HepG2 (cell line): ENCODE measurements around the gene LBX2. TPM values are rescaled to one million over a fixed set of nuclear protein-coding genes. Genes with fewer than 3 reads are reported as not detected.

Experiments used
- CCAR2 ChIP-seq: fragments of 200-400 bp; formaldehyde crosslinking; optimal IDR thresholded peaks from 2 replicates; pipeline ENCODE3; 2018; ENCODE audit warnings: low read depth, mild to moderate bottlenecking, low read length, moderate library complexity
- MAFF ChIP-seq: IDR thresholded peaks from 2 replicates; pipeline ENCODE4 v1.6.1; 2011; ENCODE audit warnings: low read depth, low read length, improper control_type of control experiment
- NFE2L1 ChIP-seq: sonication (generic); formaldehyde crosslinking; IDR thresholded peaks from 2 replicates; pipeline ENCODE4 v1.4.0; 2020; ENCODE audit warnings: missing genetic modification reagents, mild to moderate bottlenecking, borderline replicate concordance
- PAX8 ChIP-seq: sonication (generic); formaldehyde crosslinking; IDR thresholded peaks from 2 replicates; pipeline ENCODE4 v1.8.0; 2022; ENCODE audit warnings: mild to moderate bottlenecking, missing genetic modification reagents, borderline replicate concordance
- SP2 ChIP-seq: sonication (generic); formaldehyde crosslinking; IDR thresholded peaks from 2 replicates; pipeline ENCODE4 v1.5.1; 2020; ENCODE audit warnings: mild to moderate bottlenecking, missing genetic modification reagents
- ZEB1 ChIP-seq: IDR thresholded peaks from 2 replicates; pipeline ENCODE4 v1.6.1; 2012; ENCODE audit warnings: mild to moderate bottlenecking, low read depth, inconsistent platforms; ENCODE audit not compliant: insufficient replicate concordance
- ZNF577 ChIP-seq: sonication (generic); formaldehyde crosslinking; IDR thresholded peaks from 2 replicates; pipeline ENCODE4 v1.4.0; 2020; ENCODE audit warnings: mild to moderate bottlenecking, low read depth, missing genetic modification reagents, borderline replicate concordance
- polyA plus RNA-seq, 8 experiments: library from polyadenylated mRNA; depleted of rRNA in 3 of 8; stranded (reverse) in 7 of 8; unstranded in 1 of 8; fragments of >200 nt; fragmentation: Illumina TruSeq in 4 of 8; extraction: Trizol in 4 of 8; gene quantifications; 2 replicates each; pipeline versions ENCODE4 v1.2.1 to v1.2.3, GENCODE V29; 2011 to 2016; ENCODE audit warnings: low read depth in 4 of 8, missing spikeins in 1 of 8, mixed read lengths in 1 of 8; ENCODE audit not compliant: insufficient read depth in 1 of 8
- total RNA-seq, 5 experiments: library from RNA; depleted of rRNA; stranded (reverse); fragments of >200 nt; fragmentation: Illumina TruSeq; extraction: Trizol; gene quantifications; 2 replicates each; pipeline ENCODE4 v1.2.3, GENCODE V29; 2016; ENCODE audit warnings: low read depth in 1 of 5
- TF ChIP-seq, protein P1 (sequence below): sonication (generic); formaldehyde crosslinking; IDR thresholded peaks from 2 replicates; pipeline ENCODE4 v1.4.0; 2020; ENCODE audit warnings: mild to moderate bottlenecking, missing genetic modification reagents
- TF ChIP-seq, protein P2 (sequence below): sonication (generic); formaldehyde crosslinking; IDR thresholded peaks from 2 replicates; pipeline ENCODE4 v1.5.1; 2020; ENCODE audit warnings: missing genetic modification reagents, mild to moderate bottlenecking, borderline replicate concordance
- TF ChIP-seq, protein P3 (sequence below): sonication (generic); formaldehyde crosslinking; IDR thresholded peaks from 2 replicates; pipeline ENCODE4 v1.4.0; 2020; ENCODE audit warnings: missing genetic modification reagents
- TF ChIP-seq, protein P4 (sequence below): sonication (generic); formaldehyde crosslinking; IDR thresholded peaks from 2 replicates; pipeline ENCODE4 v1.8.1; 2023; ENCODE audit warnings: missing genetic modification reagents, inconsistent platforms, borderline replicate concordance

LBX2 gene
- total and polyA plus RNA-seq, 2 of the 13 experiments (the other 11 are each of a cell fraction or from before 2014, with no cell fraction given), result 6.4 to 8.1 TPM

DNA sequence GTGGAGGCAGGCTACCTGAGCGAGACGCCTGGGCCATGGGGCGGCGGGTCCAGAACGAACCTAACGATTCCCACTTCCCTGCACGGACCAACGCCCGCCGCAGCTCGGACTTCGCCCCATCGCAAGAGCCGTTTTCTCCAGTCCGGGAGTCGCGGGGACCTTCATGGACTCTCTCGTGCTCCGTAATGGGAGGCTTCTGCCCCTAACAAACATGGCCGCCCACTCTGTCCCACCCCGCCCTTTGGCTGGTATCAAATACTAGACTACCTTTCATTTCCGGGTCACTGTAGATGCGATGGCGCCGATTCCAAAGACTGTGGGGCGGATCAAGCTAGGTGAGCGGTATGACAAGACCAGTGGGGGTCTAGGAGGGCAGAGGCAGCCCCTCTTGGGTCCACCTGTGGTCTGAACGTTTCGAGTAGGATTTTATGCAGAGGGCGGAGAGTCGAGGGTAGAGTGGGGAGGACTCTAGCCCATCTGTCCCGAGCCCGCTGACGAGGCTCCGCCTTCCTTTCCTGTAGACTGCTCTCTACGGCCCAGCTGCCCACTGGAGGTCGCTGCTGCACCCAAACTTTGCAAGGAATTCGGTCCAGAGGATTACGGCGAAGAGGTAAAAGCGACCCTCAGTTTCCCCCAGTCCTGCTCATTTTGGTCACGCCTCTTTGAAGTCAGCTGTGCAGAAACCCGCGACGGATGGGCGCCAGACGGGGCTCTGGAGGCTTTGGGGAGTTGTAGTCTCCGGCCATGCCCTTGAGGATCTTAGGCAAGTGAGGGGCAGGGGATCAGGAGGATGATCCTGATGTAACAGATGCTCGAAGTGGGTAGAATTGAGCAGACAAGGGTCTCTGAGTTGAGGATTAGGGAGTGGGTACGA is 16.4 kb downstream of the LBX2 start, which contains the start of the genes CCDC142 and TTC31 (continued):
- TF ChIP-seq, protein P1, sequence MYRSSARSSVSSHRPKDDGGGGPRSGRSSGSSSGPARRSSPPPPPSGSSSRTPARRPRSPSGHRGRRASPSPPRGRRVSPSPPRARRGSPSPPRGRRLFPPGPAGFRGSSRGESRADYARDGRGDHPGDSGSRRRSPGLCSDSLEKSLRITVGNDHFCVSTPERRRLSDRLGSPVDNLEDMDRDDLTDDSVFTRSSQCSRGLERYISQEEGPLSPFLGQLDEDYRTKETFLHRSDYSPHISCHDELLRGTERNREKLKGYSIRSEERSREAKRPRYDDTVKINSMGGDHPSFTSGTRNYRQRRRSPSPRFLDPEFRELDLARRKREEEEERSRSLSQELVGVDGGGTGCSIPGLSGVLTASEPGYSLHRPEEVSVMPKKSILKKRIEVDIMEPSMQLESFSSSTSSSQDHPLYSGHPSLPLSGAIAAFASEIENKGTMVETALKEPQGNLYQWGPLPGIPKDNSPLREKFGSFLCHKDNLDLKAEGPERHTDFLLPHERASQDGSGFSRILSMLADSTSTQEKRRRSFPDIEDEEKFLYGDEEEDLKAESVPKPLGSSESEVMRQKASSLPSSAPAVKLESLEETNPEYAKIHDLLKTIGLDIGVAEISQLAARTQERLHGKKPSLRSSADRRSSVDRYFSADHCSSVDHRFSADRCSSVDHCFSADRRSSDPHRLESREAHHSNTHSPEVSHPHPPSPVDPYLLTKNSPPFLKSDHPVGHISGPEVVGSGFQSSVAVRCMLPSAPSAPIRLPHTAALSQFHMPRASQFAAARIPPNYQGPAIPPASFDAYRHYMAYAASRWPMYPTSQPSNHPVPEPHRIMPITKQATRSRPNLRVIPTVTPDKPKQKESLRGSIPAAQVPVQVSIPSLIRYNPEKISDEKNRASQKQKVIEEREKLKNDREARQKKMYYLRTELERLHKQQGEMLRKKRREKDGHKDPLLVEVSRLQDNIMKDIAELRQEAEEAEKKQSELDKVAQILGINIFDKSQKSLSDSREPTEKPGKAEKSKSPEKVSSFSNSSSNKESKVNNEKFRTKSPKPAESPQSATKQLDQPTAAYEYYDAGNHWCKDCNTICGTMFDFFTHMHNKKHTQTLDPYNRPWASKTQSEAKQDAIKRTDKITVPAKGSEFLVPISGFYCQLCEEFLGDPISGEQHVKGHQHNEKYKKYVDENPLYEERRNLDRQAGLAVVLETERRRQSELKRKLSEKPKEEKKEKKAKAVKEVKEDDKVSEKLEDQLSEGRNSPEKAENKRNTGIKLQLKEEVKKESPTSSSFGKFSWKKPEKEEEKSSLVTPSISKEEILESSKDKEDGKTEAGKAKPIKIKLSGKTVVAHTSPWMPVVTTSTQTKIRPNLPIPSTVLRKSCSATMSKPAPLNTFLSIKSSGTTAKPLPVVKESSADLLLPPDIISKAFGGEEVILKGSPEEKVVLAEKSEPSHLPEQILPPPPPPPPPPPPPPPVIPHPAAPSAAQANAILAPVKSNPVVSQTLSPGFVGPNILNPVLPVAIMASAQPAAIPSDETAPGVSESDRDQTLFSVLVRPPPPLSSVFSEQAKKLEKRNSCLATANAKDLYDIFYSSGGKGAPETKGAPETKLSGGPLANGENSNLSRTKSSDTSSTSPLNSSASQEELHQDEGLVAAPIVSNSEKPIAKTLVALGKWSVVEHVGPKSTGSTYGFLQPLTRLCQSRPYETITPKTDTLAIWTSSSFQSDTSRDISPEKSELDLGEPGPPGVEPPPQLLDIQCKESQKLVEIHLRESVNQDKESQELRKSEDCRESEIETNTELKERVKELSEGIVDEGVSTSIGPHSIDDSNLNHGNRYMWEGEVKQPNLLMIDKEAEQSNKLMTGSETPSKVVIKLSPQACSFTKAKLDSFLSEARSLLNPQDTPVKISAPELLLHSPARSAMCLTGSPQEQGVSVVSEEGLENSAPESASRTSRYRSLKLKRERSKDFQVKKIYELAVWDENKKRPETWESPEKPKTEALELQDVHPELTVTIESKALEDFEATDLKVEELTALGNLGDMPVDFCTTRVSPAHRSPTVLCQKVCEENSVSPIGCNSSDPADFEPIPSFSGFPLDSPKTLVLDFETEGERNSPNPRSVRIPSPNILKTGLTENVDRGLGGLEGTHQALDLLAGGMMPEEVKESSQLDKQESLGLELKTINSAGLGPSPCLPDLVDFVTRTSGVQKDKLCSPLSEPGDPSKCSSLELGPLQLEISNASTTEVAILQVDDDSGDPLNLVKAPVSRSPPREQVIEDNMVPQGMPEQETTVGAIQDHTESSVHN, result no peak; the same call in 1 of the 2 replicates
- TF ChIP-seq ZEB1, result peak; percentile 33
- TF ChIP-seq NFE2L1 (CRISPR knock-in tag), result peak; percentile 57; the same call in 1 of the 2 replicates
- TF ChIP-seq ZNF577, result no peak
- TF ChIP-seq, protein P2, sequence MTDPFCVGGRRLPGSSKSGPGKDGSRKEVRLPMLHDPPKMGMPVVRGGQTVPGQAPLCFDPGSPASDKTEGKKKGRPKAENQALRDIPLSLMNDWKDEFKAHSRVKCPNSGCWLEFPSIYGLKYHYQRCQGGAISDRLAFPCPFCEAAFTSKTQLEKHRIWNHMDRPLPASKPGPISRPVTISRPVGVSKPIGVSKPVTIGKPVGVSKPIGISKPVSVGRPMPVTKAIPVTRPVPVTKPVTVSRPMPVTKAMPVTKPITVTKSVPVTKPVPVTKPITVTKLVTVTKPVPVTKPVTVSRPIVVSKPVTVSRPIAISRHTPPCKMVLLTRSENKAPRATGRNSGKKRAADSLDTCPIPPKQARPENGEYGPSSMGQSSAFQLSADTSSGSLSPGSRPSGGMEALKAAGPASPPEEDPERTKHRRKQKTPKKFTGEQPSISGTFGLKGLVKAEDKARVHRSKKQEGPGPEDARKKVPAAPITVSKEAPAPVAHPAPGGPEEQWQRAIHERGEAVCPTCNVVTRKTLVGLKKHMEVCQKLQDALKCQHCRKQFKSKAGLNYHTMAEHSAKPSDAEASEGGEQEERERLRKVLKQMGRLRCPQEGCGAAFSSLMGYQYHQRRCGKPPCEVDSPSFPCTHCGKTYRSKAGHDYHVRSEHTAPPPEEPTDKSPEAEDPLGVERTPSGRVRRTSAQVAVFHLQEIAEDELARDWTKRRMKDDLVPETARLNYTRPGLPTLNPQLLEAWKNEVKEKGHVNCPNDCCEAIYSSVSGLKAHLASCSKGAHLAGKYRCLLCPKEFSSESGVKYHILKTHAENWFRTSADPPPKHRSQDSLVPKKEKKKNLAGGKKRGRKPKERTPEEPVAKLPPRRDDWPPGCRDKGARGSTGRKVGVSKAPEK (CRISPR knock-in tag), result no peak
- TF ChIP-seq SP2, result peak; percentile 67
- TF ChIP-seq, protein P3, sequence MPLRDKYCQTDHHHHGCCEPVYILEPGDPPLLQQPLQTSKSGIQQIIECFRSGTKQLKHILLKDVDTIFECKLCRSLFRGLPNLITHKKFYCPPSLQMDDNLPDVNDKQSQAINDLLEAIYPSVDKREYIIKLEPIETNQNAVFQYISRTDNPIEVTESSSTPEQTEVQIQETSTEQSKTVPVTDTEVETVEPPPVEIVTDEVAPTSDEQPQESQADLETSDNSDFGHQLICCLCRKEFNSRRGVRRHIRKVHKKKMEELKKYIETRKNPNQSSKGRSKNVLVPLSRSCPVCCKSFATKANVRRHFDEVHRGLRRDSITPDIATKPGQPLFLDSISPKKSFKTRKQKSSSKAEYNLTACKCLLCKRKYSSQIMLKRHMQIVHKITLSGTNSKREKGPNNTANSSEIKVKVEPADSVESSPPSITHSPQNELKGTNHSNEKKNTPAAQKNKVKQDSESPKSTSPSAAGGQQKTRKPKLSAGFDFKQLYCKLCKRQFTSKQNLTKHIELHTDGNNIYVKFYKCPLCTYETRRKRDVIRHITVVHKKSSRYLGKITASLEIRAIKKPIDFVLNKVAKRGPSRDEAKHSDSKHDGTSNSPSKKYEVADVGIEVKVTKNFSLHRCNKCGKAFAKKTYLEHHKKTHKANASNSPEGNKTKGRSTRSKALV, result peak; percentile 19; the same call in 1 of the 2 replicates
- TF ChIP-seq, protein P4, sequence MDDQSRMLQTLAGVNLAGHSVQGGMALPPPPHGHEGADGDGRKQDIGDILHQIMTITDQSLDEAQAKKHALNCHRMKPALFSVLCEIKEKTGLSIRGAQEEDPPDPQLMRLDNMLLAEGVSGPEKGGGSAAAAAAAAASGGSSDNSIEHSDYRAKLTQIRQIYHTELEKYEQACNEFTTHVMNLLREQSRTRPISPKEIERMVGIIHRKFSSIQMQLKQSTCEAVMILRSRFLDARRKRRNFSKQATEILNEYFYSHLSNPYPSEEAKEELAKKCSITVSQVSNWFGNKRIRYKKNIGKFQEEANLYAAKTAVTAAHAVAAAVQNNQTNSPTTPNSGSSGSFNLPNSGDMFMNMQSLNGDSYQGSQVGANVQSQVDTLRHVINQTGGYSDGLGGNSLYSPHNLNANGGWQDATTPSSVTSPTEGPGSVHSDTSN (CRISPR knock-in tag), result peak; percentile 54; the same call in 1 of the 2 replicates
- no peak for TF ChIP-seq MAFF
- TF ChIP-seq CCAR2, result no peak
- TF ChIP-seq PAX8, result peak; percentile 75
